Left ventricle myocardium superior (tissue), 1 donor: ENCODE measurements around the gene GSG1L. TPM values are rescaled to one million over a fixed set of nuclear protein-coding genes. Genes with fewer than 3 reads are reported as not detected.

Source experiments
- ATAC-seq: fragments of 200-7000 bp; cut with Tn5 transposase; one replicate; pipeline ENCODE4 v1.9.1; 2020; ENCODE audit warnings: mild to moderate bottlenecking, moderate library complexity
- DNase-seq: peaks from one replicate; pipeline ENCODE4 v3.0.0-alpha.2; 2020
- intact Hi-C: fragments of 100-400 bp; cut with micrococcal nuclease; formaldehyde crosslinking; loops from one replicate; pipeline ENCODE4 v1.11.0; 2022
- total RNA-seq: library from RNA; stranded (reverse); fragmentation: NEBNext Ultra II Directional; extraction: Animal tissue kit (Norgen Biotek cat#: 25700); gene quantifications from one replicate; pipeline ENCODE4 v1.2.1, GENCODE V29; 2021
- donor health status: DM: no; HTN: yes; CAD: no; lungs with severe emphysema.

The GSG1L gene
- total RNA-seq, 1 donor from 2014 or later: 1.9 TPM

GRCh38 chr16:27841061-27841801 lies 222.3 kb downstream of the GSG1L start:
- intact Hi-C loops: no loop called here
- DNase-seq (no peak), ATAC-seq (no peak)

- ATAC-seq (no peak), DNase-seq (no peak)
- intact Hi-C loops: no loop called here
These were observed 223.0 kb downstream of the GSG1L start for GRCh38 chr16:27840311-27841060.

- DNase-seq (no peak), ATAC-seq (no peak)
- intact Hi-C loops: no loop called here
These were observed 224.1 kb downstream of the GSG1L start for GRCh38 chr16:27839419-27839818.

- DNase-seq: no peak
- ATAC-seq: no peak
- intact Hi-C loops: no loop called here
These were observed 224.9 kb downstream of the GSG1L start for GRCh38 chr16:27838536-27839175.

- no peak for DNase-seq
- ATAC-seq: no peak
- intact Hi-C loops: no loop called here
These were observed 233.5 kb downstream of the GSG1L start for GRCh38 chr16:27829975-27830374.

GRCh38 chr16:27828671-27829070 lies 234.8 kb downstream of the GSG1L start:
- intact Hi-C loops: no loop called here
- DNase-seq: no peak
- ATAC-seq: no peak

GRCh38 chr16:27827765-27828164 lies 235.7 kb downstream of the GSG1L start:
- ATAC-seq (no peak), DNase-seq (no peak)
- intact Hi-C loops: no loop called here

- ATAC-seq (no peak), DNase-seq (no peak)
- intact Hi-C loops: no loop called here
These were observed 236.6 kb downstream of the GSG1L start for GRCh38 chr16:27826893-27827289.

GRCh38 chr16:27826081-27826892 lies 237.2 kb downstream of the GSG1L start:
- no peak for ATAC-seq
- no peak for DNase-seq
- intact Hi-C loops: no loop called here

GRCh38 chr16:27824786-27825185 lies 238.7 kb downstream of the GSG1L start:
- intact Hi-C loops: no loop called here

GRCh38 chr16:27824006-27824405 lies 239.5 kb downstream of the GSG1L start:
- no peak for DNase-seq
- no peak for ATAC-seq
- intact Hi-C loops: no loop called here

More at GRCh38 chr16:27824786-27825185, 238.7 kb downstream of the GSG1L start:
- ATAC-seq: no peak
- no peak for DNase-seq

- DNase-seq (no peak), ATAC-seq (no peak)
- intact Hi-C loops: no loop called here
These were observed 240.1 kb downstream of the GSG1L start for GRCh38 chr16:27823421-27823820.

- intact Hi-C loops: no loop called here
- DNase-seq: no peak
- ATAC-seq: no peak
These were observed 240.5 kb downstream of the GSG1L start for GRCh38 chr16:27822996-27823395.

GRCh38 chr16:27822529-27822928 lies 241.0 kb downstream of the GSG1L start:
- intact Hi-C loops: no loop called here
- no peak for ATAC-seq
- no peak for DNase-seq

- DNase-seq (no peak), ATAC-seq (no peak)
- intact Hi-C loops: no loop called here
These were observed 242.7 kb downstream of the GSG1L start for GRCh38 chr16:27820646-27821345.

GRCh38 chr16:27819881-27820610 lies 243.5 kb downstream of the GSG1L start:
- intact Hi-C loops: no loop called here
- DNase-seq (no peak), ATAC-seq (no peak)

- no peak for ATAC-seq
- intact Hi-C loops: no loop called here
- no peak for DNase-seq
These were observed 244.2 kb downstream of the GSG1L start for GRCh38 chr16:27819356-27819755.

GRCh38 chr16:27818246-27818645 lies 245.3 kb downstream of the GSG1L start:
- no peak for DNase-seq
- intact Hi-C loops: no loop called here
- no peak for ATAC-seq
